GM21786 (cell line): Measurements from ENCODE around the gene MITF.

Source experiments
- ATAC-seq: cut with Tn5 transposase; IDR thresholded peaks from one replicate; pipeline ENCODE4 v1.9.1; 2021; ENCODE audit not compliant: unreplicated experiment

MITF gene

GRCh38 chr3:69725994-69726571 is 13.2 kb upstream of the MITF start:
- no peak for ATAC-seq

GRCh38 chr3:69729147-69729919 is 9.9 kb upstream of the MITF start:
- no peak for ATAC-seq

GRCh38 chr3:69731080-69731479 is 8.2 kb upstream of the MITF start:
- no peak for ATAC-seq

GRCh38 chr3:69735893-69736292 is 3.4 kb upstream of the MITF start:
- ATAC-seq = no peak

GRCh38 chr3:69737392-69737791 is 1.9 kb upstream of the MITF start:
- no peak for ATAC-seq

GRCh38 chr3:69738315-69738714 is 949 bp upstream of the MITF start:
- no peak for ATAC-seq

GRCh38 chr3:69738859-69739203 is 433 bp upstream of the MITF start:
- no peak for ATAC-seq

GRCh38 chr3:69740103-69741021 is 1.1 kb downstream of the MITF start:
- no peak for ATAC-seq

GRCh38 chr3:69741032-69741767 is 1.9 kb downstream of the MITF start:
- no peak for ATAC-seq

- no peak for ATAC-seq
Measured at GRCh38 chr3:69742391-69742790, 3.1 kb downstream of the MITF start.

GRCh38 chr3:69743975-69744906 is 5.0 kb downstream of the MITF start:
- no peak for ATAC-seq

GRCh38 chr3:69745505-69745904 is 6.2 kb downstream of the MITF start:
- ATAC-seq = no peak

GRCh38 chr3:69746119-69746518 is 6.9 kb downstream of the MITF start:
- ATAC-seq = no peak

GRCh38 chr3:69747511-69748258 is 8.4 kb downstream of the MITF start:
- ATAC-seq = no peak

- ATAC-seq = no peak
Measured at GRCh38 chr3:69748503-69748902, 9.2 kb downstream of the MITF start.

- no peak for ATAC-seq
Measured at GRCh38 chr3:69749461-69749860, 10.2 kb downstream of the MITF start.

- no peak for ATAC-seq
Measured at GRCh38 chr3:69750549-69750948, 11.3 kb downstream of the MITF start.

GRCh38 chr3:69751074-69751476 is 11.8 kb downstream of the MITF start:
- ATAC-seq = no peak

GRCh38 chr3:69752241-69752640 is 13.0 kb downstream of the MITF start:
- no peak for ATAC-seq
